ENCODE data around the gene GPR137.

GPR137 gene

GRCh38 chr11:64249563-64250414 is 35.9 kb upstream of the GPR137 start:
- no peak for DNase-seq

GRCh38 chr11:64250415-64251015 is 35.1 kb upstream of the GPR137 start:
- DNase-seq: no peak

DNA sequence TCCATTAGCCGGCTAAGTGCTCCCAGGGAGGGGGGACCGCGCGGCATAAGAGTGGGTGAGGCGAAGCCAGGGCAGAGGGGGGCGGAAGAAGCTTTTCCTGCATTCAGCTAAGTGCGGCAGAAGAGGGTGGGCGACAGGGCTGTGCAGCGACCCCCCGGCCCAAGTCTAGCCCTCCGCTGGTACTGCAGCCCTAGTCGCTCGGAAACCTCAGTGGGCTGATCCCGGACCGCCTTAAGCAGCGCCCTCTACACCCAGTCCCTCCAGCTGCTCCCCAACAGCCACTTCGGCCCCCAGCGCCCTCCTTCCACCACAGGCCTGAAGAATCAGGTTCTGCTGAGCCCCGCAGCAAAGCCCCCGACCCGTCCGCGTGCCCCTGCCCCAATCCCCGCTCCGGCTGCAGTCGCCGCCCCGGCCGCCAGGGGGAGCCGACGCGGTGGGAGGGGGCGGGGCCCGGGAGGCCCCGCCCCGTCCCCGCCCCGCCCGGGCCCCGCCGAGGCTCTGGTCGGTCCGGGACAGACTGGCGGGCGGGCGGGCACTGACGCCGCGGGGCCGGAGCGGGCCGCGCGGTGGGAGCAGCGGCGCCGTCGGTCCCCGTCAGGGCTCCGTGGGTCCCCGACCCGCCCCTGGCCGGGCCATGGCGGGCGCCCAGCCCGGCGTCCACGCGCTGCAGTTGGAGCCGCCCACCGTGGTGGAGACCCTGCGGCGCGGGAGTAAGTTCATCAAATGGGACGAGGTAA is 34.5 kb upstream of the GPR137 start, which contains the start of gene PLCB3:
TSS of gene PLCB3 (plus strand) at position 515 of the 737 bp plus-strand sequence. CDS start at position 635, 120 bp downstream.
- DNase-seq: peak; percentile 86

- DNase-seq: no peak
These were observed 34.0 kb upstream of the GPR137 start for GRCh38 chr11:64251753-64252002.

GRCh38 chr11:64252003-64252872 is 33.4 kb upstream of the GPR137 start:
- DNase-seq: peak; percentile 43

DNA sequence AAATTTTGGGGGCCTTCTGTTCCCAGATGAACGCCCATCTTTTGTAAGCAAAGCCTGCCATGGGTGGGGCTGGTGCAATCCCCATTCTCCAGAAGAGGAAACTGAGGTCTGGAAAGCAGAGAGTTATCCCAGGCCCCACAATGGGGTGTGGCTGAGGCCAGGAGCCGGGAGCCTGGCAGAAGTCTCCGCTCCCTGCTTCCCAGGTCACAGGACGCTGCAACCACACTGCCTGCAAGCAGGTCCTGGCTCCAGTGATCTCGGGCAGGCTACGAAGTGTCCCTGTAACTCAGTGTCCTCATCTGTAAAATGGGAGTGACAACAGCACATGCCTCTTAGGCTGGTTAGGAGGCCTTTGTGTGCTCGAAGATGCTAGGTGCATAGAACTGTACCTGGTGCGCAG is 32.6 kb upstream of the GPR137 start:
- DNase-seq: no peak

GRCh38 chr11:64253481-64253880 is 32.2 kb upstream of the GPR137 start:
- no peak for DNase-seq

GRCh38 chr11:64254326-64254725 is 31.3 kb upstream of the GPR137 start:
- no peak for DNase-seq

GRCh38 chr11:64255135-64256128 is 30.2 kb upstream of the GPR137 start:
- no peak for DNase-seq

DNA sequence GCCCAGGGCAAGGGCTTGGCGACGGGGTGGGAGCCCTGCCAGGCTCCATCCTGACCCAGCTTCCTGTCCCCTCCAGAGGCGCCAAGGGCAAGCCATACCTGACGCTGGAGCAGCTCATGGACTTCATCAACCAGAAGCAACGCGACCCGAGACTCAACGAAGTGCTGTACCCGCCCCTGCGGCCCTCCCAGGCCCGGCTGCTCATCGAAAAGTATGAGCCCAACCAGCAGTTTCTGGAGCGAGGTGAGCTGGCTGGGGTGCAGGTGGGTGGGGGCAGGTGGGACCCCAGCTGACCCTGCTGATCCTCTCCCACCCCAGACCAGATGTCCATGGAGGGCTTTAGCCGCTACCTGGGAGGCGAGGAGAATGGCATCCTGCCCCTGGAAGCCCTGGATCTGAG is 29.3 kb upstream of the GPR137 start:
- no peak for DNase-seq

GRCh38 chr11:64258356-64258755 is 27.3 kb upstream of the GPR137 start:
- DNase-seq: no peak

DNA sequence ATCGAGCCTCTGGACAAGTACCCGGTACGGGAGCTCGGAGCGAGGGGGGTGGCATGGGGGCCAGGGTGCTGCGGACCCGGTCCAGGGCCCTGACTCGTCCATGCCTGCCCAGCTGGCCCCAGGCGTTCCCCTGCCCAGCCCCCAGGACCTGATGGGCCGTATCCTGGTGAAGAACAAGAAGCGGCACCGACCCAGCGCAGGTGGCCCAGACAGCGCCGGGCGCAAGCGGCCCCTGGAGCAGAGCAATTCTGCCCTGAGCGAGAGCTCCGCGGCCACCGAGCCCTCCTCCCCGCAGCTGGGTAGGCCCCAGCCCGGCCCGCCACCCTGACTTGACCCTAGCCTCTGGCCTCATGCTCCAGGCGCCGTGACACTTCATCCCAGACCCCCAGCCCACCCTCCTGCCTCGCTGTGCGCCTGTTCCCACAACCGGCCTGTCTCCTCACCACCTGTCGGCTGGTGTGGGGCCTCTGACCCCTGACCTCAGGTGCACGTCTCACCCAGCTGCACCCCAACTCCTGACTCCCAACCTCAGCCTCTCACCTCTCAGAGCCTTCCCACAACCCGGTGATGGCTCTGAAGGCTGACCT is 26.6 kb upstream of the GPR137 start:
- no peak for DNase-seq

DNA sequence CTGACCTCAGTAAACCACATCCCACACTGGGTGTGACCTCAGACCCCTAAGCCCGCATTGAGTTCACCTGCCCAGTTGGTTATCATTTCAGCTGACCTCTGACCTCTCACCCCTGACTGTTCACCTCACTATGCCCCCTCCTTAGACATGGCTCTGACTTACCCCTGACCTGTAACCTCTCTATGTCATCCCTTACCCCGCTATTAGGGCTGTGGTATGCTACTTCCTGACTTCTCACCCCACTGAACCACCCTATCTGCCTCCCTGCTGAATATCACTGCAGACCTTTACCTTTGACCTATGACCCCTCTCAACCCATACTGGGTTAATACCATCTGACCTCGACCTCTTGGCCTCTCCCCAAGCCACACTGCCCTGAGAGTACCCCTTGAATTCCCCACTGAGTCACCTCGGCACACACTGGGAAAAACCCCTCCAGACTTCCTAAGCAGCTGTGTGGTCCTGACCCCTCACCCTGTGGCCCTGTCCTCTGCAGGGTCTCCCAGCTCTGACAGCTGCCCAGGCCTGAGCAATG is 26.0 kb upstream of the GPR137 start:
- DNase-seq: no peak

GRCh38 chr11:64260147-64260708 is 25.4 kb upstream of the GPR137 start:
- DNase-seq: no peak

DNA sequence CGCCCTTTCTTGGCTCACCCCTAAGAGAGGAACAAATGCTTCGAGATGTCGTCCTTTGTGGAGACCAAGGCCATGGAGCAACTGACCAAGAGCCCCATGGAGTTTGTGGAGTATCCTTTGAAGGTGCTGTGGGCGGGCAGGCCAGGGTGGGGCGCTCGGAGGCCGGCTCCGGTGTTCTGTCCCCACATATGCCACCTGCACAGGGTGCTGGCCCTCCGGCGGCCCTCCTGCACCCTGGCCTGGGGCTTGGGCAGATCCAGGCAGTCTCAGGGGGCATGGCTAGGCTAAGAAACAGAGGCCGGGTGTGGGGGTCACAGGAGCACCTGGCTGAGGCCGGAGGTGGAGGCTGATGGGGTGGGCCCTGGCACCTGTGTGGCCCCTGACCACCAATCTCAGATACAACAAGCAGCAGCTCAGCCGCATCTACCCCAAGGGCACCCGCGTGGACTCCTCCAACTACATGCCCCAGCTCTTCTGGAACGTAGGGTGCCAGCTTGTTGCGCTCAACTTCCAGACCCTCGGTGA is 24.0 kb upstream of the GPR137 start:
- no peak for DNase-seq

GRCh38 chr11:64262271-64263002 is 23.2 kb upstream of the GPR137 start:
- no peak for DNase-seq

- no peak for DNase-seq
These were observed 22.4 kb upstream of the GPR137 start for GRCh38 chr11:64263021-64263946.

DNA sequence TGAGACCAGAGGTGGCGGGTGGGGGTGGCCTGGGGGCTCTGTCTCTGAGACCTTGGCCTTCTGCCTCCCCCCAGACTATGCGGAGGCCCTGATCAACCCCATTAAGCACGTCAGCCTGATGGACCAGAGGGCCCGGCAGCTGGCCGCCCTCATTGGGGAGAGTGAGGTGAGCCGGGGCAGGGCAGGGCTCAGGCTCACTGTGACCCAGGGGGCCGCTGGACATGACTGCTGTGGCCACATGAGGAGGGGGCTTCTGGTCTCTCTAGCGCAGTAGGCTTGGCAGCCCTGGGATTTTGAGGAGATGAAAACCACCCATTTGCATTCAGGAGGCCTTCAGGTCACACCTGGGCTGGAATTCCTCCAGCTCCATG is 21.7 kb upstream of the GPR137 start:
- no peak for DNase-seq
